Measurements from ENCODE around the gene LRRN2.

GRCh38 chr1:204600203-204600602 is 85.3 kb downstream of the LRRN2 start:
- TF ChIP-seq POLR2A (IDR thresholded peaks at IDR 0.05; ENCODE audit: low read length), result no peak
- no peak for TF ChIP-seq GATA1 (IDR thresholded peaks at IDR 0.05; ENCODE audit: low read depth, low read length)
